GM18526 (cell line): ENCODE results near the gene ZFAND4.

Experiments
- POLR2A ChIP-seq: IDR thresholded peaks from 3 replicates; pipeline ENCODE4 v1.6.1; 2011; ENCODE audit not compliant: insufficient read length; ENCODE audit errors: extremely low read depth

ZFAND4 gene

GRCh38 chr10:45624724-45625123 lies 47.8 kb downstream of the ZFAND4 start:
- TF ChIP-seq POLR2A, result no peak

GRCh38 chr10:45614869-45615268 lies 57.7 kb downstream of the ZFAND4 start:
- no peak for TF ChIP-seq POLR2A

GRCh38 chr10:45612741-45613140 lies 59.8 kb downstream of the ZFAND4 start:
- no peak for TF ChIP-seq POLR2A

GRCh38 chr10:45608052-45608451 lies 64.5 kb downstream of the ZFAND4 start:
- TF ChIP-seq POLR2A, result no peak

- no peak for TF ChIP-seq POLR2A
Observed at GRCh38 chr10:45607276-45607675, 65.3 kb downstream of the ZFAND4 start.

GRCh38 chr10:45602836-45603235 lies 69.7 kb downstream of the ZFAND4 start:
- no peak for TF ChIP-seq POLR2A

- no peak for TF ChIP-seq POLR2A
Observed at GRCh38 chr10:45602082-45602730, 70.4 kb downstream of the ZFAND4 start.

- no peak for TF ChIP-seq POLR2A
Observed at GRCh38 chr10:45599646-45600045, 72.9 kb downstream of the ZFAND4 start.

GRCh38 chr10:45599021-45599603 lies 73.5 kb downstream of the ZFAND4 start:
- TF ChIP-seq POLR2A, result no peak

- TF ChIP-seq POLR2A, result no peak
Observed at GRCh38 chr10:45596526-45596925, 76.0 kb downstream of the ZFAND4 start.

GRCh38 chr10:45594276-45595157 lies 78.1 kb downstream of the ZFAND4 start:
- TF ChIP-seq POLR2A, result no peak

GRCh38 chr10:45593938-45594275 lies 78.7 kb downstream of the ZFAND4 start:
- TF ChIP-seq POLR2A, result no peak

GRCh38 chr10:45592926-45593325 lies 79.6 kb downstream of the ZFAND4 start:
- no peak for TF ChIP-seq POLR2A

- TF ChIP-seq POLR2A, result no peak
Observed at GRCh38 chr10:45592432-45592831, 80.1 kb downstream of the ZFAND4 start.

- no peak for TF ChIP-seq POLR2A
Observed at GRCh38 chr10:45591280-45591679, 81.3 kb downstream of the ZFAND4 start.

GRCh38 chr10:45589868-45590267 lies 82.7 kb downstream of the ZFAND4 start:
- no peak for TF ChIP-seq POLR2A
